HL-60 (cell line): ENCODE results near the gene RIPPLY2.

Source experiments
- POLR2AphosphoS5 ChIP-seq: IDR thresholded peaks from 2 replicates; pipeline ENCODE4 v1.6.1; 2012; ENCODE audit warnings: low read depth
- TF ChIP-seq, protein P1 (sequence below): IDR thresholded peaks from one replicate; pipeline ENCODE4 v1.5.1; 2011; ENCODE audit warnings: low read length, control low read depth, inconsistent platforms; ENCODE audit not compliant: insufficient read depth
- TF ChIP-seq, protein P2 (sequence below): IDR thresholded peaks from 2 replicates; pipeline ENCODE4 v1.6.1; 2012; ENCODE audit warnings: low read depth; ENCODE audit not compliant: insufficient replicate concordance

DNA sequence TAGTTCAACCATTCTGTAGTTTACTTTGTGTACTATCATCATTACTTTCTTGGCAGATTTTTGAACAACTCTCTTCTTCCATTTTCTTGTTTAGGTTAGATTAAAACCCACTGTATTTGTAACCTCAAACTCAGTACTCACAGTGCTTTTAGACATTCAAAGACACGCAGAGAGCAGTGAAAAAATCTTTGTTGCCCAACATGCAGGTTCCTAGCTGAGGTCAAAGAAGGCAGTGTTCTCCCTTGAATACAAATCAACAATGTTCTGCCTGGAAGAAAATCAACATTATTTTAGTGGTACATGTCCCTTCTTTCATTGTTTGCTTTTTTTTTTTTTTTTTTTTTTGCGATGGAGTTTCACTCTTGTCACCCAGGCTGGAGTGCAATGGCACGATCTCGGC is 17.5 kb downstream of the RIPPLY2 start:
- TF ChIP-seq, protein P1, sequence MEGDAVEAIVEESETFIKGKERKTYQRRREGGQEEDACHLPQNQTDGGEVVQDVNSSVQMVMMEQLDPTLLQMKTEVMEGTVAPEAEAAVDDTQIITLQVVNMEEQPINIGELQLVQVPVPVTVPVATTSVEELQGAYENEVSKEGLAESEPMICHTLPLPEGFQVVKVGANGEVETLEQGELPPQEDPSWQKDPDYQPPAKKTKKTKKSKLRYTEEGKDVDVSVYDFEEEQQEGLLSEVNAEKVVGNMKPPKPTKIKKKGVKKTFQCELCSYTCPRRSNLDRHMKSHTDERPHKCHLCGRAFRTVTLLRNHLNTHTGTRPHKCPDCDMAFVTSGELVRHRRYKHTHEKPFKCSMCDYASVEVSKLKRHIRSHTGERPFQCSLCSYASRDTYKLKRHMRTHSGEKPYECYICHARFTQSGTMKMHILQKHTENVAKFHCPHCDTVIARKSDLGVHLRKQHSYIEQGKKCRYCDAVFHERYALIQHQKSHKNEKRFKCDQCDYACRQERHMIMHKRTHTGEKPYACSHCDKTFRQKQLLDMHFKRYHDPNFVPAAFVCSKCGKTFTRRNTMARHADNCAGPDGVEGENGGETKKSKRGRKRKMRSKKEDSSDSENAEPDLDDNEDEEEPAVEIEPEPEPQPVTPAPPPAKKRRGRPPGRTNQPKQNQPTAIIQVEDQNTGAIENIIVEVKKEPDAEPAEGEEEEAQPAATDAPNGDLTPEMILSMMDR: no peak
- no peak for TF ChIP-seq POLR2AphosphoS5
- TF ChIP-seq, protein P2, sequence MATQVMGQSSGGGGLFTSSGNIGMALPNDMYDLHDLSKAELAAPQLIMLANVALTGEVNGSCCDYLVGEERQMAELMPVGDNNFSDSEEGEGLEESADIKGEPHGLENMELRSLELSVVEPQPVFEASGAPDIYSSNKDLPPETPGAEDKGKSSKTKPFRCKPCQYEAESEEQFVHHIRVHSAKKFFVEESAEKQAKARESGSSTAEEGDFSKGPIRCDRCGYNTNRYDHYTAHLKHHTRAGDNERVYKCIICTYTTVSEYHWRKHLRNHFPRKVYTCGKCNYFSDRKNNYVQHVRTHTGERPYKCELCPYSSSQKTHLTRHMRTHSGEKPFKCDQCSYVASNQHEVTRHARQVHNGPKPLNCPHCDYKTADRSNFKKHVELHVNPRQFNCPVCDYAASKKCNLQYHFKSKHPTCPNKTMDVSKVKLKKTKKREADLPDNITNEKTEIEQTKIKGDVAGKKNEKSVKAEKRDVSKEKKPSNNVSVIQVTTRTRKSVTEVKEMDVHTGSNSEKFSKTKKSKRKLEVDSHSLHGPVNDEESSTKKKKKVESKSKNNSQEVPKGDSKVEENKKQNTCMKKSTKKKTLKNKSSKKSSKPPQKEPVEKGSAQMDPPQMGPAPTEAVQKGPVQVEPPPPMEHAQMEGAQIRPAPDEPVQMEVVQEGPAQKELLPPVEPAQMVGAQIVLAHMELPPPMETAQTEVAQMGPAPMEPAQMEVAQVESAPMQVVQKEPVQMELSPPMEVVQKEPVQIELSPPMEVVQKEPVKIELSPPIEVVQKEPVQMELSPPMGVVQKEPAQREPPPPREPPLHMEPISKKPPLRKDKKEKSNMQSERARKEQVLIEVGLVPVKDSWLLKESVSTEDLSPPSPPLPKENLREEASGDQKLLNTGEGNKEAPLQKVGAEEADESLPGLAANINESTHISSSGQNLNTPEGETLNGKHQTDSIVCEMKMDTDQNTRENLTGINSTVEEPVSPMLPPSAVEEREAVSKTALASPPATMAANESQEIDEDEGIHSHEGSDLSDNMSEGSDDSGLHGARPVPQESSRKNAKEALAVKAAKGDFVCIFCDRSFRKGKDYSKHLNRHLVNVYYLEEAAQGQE: no peak
